ENCODE data around the gene RPS6KA2.

RPS6KA2 gene

GRCh38 chr6:166423781-166424180 is 203.3 kb downstream of the RPS6KA2 start:
- peaks cover 37% of the 10 kb centered on the region for H3K4me1 ChIP-seq (ENCODE audit: insufficient read depth, low read length)
- TF ChIP-seq EZH2 (IDR thresholded peaks at IDR 0.05; ENCODE audit: borderline replicate concordance, low read depth, low read length, severe bottlenecking) (no peak), CTCF (IDR thresholded peaks at IDR 0.05; ENCODE audit: borderline replicate concordance, extremely low read depth, low read length, poor library complexity, severe bottlenecking) (no peak)
- no peak overlapping the region for H2AFZ ChIP-seq (ENCODE audit: low read depth, low read length)

GRCh38 chr6:166423051-166423745 is 203.9 kb downstream of the RPS6KA2 start:
- Histone ChIP-seq H3K9me3 (ENCODE audit: insufficient read depth, low read length, severe bottlenecking) (no peaks in the 10 kb centered on the region), H3K4me3 (ENCODE audit: low read depth in 1 of 2, low read length in 2 of 2) (no peak overlapping the region), H3K27ac (ENCODE audit: low read length) (no peak overlapping the region), H3K27me3 (ENCODE audit: insufficient read depth, low read length, poor library complexity) (no peaks in the 10 kb centered on the region), H3K36me3 (ENCODE audit: insufficient read depth, low read length) (no peaks in the 10 kb centered on the region), H2AFZ (ENCODE audit: low read depth, low read length) (no peak overlapping the region), H3K79me2 (ENCODE audit: insufficient read depth, low read length) (no peaks in the 10 kb centered on the region), H3K9ac (ENCODE audit: low read depth, low read length) (no peak overlapping the region), H3K4me2 (ENCODE audit: insufficient read depth, low read length) (no peak overlapping the region), H3K4me1 (ENCODE audit: insufficient read depth, low read length) (peaks cover 42% of the 10 kb centered on the region), H4K20me1 (ENCODE audit: insufficient read depth, low read length) (no peaks in the 10 kb centered on the region)
- DNase-seq (no peak), ATAC-seq (ENCODE audit: insufficient read depth, low read depth) (no peak)
- TF ChIP-seq EZH2 (IDR thresholded peaks at IDR 0.05; ENCODE audit: borderline replicate concordance, low read depth, low read length, severe bottlenecking): no peak

More at GRCh38 chr6:166423781-166424180, 203.3 kb downstream of the RPS6KA2 start:
- Histone ChIP-seq H3K79me2 (ENCODE audit: insufficient read depth, low read length) (no peaks in the 10 kb centered on the region), H4K20me1 (ENCODE audit: insufficient read depth, low read length) (no peaks in the 10 kb centered on the region), H3K4me3 (ENCODE audit: low read depth in 1 of 2, low read length in 2 of 2) (no peak overlapping the region), H3K9me3 (ENCODE audit: insufficient read depth, low read length, severe bottlenecking) (no peaks in the 10 kb centered on the region), H3K9ac (ENCODE audit: low read depth, low read length) (no peak overlapping the region), H3K27me3 (ENCODE audit: insufficient read depth, low read length, poor library complexity) (no peaks in the 10 kb centered on the region), H3K27ac (ENCODE audit: low read length) (no peak overlapping the region), H3K4me2 (ENCODE audit: insufficient read depth, low read length) (no peak overlapping the region), H3K36me3 (ENCODE audit: insufficient read depth, low read length) (no peaks in the 10 kb centered on the region)
- ATAC-seq (ENCODE audit: insufficient read depth, low read depth): no peak
- no peak for DNase-seq

GRCh38 chr6:166422201-166422940 is 204.7 kb downstream of the RPS6KA2 start:
- Histone ChIP-seq H3K9ac (ENCODE audit: low read depth, low read length) (no peak overlapping the region), H3K9me3 (ENCODE audit: insufficient read depth, low read length, severe bottlenecking) (no peaks in the 10 kb centered on the region), H3K4me1 (ENCODE audit: insufficient read depth, low read length) (peaks cover 51% of the 10 kb centered on the region), H3K36me3 (ENCODE audit: insufficient read depth, low read length) (no peaks in the 10 kb centered on the region), H3K27me3 (ENCODE audit: insufficient read depth, low read length, poor library complexity) (no peaks in the 10 kb centered on the region), H3K4me2 (ENCODE audit: insufficient read depth, low read length) (no peak overlapping the region), H3K79me2 (ENCODE audit: insufficient read depth, low read length) (no peaks in the 10 kb centered on the region), H3K4me3 (ENCODE audit: low read depth in 1 of 2, low read length in 2 of 2) (no peak overlapping the region), H4K20me1 (ENCODE audit: insufficient read depth, low read length) (no peaks in the 10 kb centered on the region), H2AFZ (ENCODE audit: low read depth, low read length) (no peak overlapping the region), H3K27ac (ENCODE audit: low read length) (no peak overlapping the region)
- ATAC-seq (ENCODE audit: insufficient read depth, low read depth): no peak
- TF ChIP-seq CTCF (IDR thresholded peaks at IDR 0.05; ENCODE audit: borderline replicate concordance, extremely low read depth, low read length, poor library complexity, severe bottlenecking): no peak
- no peak for TF ChIP-seq EZH2 (IDR thresholded peaks at IDR 0.05; ENCODE audit: borderline replicate concordance, low read depth, low read length, severe bottlenecking)
- no peak for DNase-seq

GRCh38 chr6:166420351-166420750 is 206.7 kb downstream of the RPS6KA2 start:
- H2AFZ ChIP-seq (ENCODE audit: low read depth, low read length): peak overlapping the region; percentile 20
- H3K79me2 ChIP-seq (ENCODE audit: insufficient read depth, low read length): no peaks in the 10 kb centered on the region
- H3K27ac ChIP-seq (ENCODE audit: low read length): peak overlapping the region; percentile 96
- peak overlapping the region; percentile 32 for H3K4me2 ChIP-seq (ENCODE audit: insufficient read depth, low read length)
- no peaks in the 10 kb centered on the region for H4K20me1 ChIP-seq (ENCODE audit: insufficient read depth, low read length)
- no peak for DNase-seq
- no peaks in the 10 kb centered on the region for H3K36me3 ChIP-seq (ENCODE audit: insufficient read depth, low read length)
- no peak for ATAC-seq (ENCODE audit: insufficient read depth, low read depth)
- H3K27me3 ChIP-seq (ENCODE audit: insufficient read depth, low read length, poor library complexity): no peaks in the 10 kb centered on the region
- peaks cover 71% of the 10 kb centered on the region for H3K4me1 ChIP-seq (ENCODE audit: insufficient read depth, low read length)
- no peaks in the 10 kb centered on the region for H3K9me3 ChIP-seq (ENCODE audit: insufficient read depth, low read length, severe bottlenecking)
- H3K9ac ChIP-seq (ENCODE audit: low read depth, low read length): peak overlapping the region; percentile 43; the same call in 1 of the 2 replicates
- no peak overlapping the region for H3K4me3 ChIP-seq (ENCODE audit: low read depth in 1 of 2, low read length in 2 of 2)
- peak; percentile 28 for TF ChIP-seq CTCF (IDR thresholded peaks at IDR 0.05; ENCODE audit: borderline replicate concordance, extremely low read depth, low read length, poor library complexity, severe bottlenecking)
- no peak for TF ChIP-seq EZH2 (IDR thresholded peaks at IDR 0.05; ENCODE audit: borderline replicate concordance, low read depth, low read length, severe bottlenecking)
